GM19193 (cell line): ENCODE data around the gene SUN5.

ENCODE experiments used
- POLR2A ChIP-seq: IDR thresholded peaks from 4 replicates; pipeline ENCODE4 v1.6.1; 2011; ENCODE audit not compliant: insufficient read depth, insufficient read length; ENCODE audit errors: extremely low read depth

Gene SUN5

DNA sequence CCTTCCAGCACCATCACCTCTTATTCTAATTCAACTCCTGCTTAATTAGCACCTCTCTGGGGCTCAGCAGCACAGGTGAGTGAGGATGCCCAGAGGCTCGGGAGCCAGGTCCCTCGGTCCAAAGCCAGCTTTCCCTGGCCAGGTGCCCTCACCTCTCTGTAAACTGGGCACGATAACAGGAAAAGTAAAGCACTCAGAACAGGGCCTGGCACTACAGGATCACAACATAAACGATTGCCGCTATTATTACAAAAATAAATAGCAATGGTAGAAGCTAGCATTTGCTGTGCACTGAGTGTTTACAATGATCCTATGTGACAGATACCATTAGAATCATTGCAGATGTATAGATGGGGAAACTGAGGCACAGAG, 5.9 kb upstream of the SUN5 start:
- no peak for TF ChIP-seq POLR2A

DNA sequence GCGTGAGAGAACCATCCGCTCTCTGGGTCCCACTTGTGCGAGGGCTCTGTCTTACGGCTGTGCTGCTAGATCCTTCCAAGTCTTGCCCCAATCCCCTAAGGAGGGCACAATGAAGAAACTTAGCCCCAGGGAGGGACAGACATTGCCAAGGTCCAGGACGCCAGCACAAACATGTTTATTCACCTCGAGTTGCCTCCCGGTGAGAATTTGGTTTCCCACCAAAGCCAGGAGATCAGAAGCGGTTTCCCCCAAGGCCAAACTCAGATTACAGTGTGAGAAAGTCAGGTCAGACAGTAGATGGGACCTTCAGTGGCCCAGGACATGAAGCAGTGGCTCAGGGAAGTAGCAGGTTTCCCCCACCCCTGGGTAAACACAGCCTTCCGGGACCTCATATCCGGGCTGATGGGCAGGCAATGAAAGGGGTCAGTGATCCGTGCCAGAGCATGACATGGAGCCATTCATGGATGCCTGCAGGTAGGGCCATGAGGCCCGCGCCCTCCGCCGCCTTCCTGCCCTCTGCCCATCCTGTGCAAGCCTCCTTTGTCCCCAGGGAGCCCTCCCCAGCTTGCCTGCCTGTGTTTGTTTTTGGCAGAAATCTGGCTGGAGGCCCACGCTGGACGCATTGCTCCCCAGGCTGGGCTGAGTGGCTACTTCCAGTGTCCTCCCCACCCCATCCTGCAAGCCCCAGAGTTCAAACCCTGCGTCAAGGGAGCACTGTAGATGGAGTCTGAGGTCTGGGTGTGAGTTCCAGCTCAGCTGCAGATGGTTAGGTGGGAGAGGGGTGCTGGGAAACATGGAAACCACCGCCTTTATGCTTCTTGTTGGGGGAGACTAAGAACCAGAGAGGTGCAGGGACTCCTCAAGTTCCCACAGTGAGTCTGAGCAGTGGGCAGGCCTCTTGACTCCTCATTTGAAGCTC, 5.2 kb upstream of the SUN5 start:
- TF ChIP-seq POLR2A, result no peak

DNA sequence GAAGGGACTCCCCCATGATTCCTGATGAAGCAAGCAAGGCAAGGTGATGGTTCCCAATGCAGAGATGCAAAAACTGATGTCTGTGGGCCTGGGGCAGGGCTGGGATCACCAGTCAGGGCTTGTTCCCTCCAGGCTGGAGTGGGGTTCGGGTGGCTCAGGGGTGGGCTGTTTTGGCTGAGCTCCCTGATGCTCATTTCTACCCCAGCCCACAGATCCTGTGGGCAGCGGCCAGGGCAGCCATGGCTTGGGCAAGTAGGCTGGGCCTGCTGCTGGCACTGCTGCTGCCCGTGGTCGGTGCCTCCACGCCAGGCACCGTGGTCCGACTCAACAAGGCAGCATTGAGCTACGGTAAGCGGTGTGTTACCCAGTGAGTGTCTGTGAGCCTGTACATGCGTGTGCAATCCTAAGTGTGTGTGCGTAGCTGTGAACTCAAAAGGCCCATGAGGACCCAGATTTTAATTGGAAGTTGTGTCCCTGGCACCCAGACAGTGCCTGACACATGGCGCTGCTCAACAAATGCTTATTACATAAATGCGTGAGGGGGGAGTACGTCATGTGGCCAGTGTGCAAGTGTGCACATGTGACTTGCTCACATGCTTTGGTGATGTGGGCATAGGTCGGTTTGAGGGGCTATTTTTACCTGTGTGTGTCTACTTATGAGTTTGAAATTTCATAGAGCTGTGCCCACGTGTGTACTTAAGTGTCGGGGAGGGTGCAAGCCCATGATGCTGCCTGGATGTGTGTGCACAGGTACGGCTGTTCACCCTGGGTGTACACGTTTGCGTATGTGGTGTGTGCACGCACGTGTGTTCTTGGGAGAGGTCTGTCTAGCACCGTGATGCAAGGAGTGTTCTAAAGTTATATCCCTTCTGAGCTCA, 4.3 kb upstream of the SUN5 start:
- no peak for TF ChIP-seq POLR2A

DNA sequence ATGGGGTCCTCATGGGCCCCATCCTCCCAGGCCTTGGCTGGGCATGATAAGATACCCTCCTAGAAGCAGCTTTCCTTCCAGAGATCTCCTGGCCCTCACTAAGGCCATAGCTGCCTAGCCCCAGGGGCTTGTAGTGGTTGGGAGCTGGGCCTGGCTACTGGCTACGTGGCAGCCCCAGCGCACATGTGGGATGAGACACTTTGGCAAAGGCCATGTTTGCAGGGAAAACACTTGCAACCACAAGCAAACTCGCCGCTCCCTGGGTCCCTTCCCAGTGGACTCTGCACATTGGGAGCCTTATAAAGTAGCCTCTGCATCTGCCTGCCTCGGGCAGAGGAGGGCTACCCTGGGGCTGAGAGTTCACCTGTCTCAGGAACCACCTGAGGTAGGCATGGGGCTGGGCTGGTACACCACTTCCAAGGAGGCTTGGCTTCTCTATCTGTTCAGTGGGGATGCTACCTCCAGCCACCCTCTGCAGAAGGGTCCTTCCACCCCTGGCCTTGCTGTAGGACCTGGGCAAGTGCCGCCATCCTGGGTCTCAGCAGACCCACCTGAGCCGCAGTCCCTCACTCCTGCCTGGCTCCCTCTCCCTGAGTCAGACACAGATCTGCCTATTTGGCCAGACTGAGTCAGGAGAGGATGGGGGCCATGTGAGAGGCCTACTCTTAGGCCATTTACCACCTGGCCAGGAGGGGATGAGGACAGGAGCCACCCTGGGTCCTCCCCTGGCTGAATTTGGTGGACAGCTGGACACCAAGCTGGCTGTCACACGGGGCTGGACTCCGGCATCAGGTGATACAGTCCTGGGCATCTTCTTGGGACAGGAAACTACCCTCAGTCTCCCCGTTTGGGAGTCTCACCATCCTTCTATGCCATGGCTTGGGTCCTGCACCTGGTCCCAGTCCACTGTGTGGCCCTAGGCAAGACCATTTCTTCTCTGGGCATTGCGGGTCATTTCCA, 3.4 kb upstream of the SUN5 start, which contains the start of gene BPIFB2:
TSS of gene BPIFB2 (plus strand) at position 329 of the 960 bp plus-strand sequence. CDS start 871 bp downstream, outside the sequence.
- TF ChIP-seq POLR2A, result no peak

DNA sequence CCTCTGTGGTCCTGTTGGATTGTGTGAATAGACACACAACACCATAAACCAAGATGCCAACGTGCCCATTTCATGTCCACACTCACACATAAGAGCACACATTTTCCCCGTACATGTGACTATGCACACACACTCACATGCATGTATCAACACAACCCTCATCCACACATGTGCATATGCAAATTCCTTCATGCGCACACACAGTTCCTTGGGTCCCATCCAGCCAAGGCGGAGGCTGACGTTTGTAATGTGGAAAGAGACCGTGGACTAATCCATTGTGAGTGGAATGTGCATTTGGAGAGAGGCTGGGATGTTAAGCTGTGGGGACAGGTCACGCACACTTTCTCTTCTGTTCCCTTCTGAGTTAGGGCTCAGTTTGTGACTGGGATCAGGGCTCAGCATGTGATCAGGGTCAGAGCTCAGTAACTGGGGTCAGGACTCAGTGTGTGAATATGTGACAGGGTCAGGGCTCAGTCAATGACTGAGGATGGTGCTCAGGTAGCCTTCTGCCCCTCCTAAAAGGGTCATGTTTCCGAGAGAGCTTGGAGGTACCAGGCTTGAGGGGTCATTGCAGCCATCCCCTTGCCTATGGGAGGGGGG, 2.6 kb upstream of the SUN5 start:
- no peak for TF ChIP-seq POLR2A

DNA sequence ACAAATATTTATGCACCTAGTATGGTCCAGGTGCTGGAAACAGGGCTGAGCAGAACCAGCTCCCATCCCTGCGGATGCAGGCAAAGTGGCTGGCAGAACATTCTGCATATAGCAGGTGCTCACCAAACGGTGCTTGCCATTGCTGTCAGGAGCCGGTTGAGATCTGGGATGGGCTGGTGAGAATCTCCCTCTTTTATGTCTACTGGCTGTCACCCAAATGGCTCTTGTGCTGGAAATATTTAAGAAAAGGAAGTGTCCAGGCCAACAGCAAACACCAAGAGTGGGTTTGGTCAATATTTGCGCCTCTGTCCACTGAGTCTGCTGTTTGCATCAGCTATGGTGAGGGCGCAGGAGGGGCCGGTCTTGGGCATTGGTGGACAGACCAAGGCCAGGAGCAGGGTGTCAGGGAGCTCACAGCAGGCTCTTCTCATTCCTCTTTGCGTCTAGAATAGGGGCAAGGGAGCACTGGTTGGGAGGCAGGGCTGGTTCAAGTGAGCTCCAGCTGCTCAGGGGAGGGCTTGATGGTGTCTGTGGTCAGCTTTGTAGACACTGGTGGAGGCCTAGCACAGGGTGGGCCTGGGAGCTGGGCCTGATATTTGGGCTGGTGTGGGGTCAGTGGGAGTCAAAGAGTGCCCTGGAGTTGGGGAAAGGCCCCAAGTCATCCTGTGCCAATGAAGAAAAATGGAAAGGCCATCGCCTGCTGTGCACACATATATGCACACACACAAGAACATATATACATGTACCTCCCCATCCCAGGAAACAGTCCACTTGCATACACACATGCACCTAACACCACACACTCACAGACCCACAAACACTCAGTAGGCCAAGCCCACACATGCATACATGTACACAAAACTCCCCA, 1.9 kb upstream of the SUN5 start:
- TF ChIP-seq POLR2A, result no peak

DNA sequence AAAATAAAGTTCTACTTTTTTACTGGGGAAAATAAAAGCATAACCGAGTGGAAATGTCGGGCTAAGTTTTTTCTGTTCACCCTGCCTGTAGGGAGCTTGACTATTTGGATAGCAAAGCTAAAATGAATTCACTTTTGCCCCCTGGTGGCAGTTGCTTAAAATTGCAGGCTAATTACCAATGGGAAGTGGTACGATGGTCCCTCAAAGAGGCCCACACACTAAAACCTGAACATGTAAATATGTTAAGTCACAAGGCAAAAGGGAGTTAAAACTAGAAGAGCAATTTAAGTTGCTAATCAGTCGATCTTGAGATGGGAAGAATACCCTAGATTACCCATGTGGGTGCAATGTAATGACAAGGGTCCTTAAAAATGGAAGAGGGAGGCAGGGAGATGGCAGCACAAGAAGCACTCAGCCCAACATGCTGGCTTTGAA, 916 bp upstream of the SUN5 start:
- TF ChIP-seq POLR2A, result no peak

DNA sequence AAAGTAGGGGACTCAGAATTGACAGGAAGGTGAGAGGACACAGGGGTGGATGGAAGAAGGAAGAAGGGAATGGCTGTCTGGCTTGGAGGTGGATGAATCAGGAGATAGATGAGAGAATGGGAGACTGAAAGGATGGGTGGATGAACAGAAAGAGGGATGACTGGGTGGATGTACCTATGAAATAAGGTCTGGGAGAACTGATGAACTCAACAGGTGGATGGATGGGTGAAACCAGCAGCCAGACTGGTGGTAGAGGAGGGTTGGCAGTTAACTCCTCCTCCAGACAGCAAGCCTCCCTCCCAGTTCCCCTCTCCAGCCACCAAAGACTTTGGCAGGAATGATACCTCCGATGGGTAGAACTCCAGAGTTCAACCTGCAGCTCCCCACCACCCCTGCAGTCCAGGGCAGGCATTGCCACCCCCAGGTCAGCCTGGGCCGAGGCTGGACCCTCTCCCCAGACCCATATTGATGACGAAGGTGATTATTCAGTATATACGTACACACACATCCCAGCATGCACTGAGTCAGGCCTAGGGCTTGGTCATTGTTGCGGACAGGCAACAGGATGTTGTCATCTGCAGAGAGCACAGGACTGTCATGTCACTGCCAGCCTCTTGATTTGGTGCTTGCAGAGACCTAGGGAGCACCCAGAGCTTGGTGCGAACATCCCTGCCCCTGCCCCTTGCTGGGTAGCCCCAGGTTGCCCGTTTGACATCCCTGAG, 2.0 kb downstream of the SUN5 start:
- no peak for TF ChIP-seq POLR2A

DNA sequence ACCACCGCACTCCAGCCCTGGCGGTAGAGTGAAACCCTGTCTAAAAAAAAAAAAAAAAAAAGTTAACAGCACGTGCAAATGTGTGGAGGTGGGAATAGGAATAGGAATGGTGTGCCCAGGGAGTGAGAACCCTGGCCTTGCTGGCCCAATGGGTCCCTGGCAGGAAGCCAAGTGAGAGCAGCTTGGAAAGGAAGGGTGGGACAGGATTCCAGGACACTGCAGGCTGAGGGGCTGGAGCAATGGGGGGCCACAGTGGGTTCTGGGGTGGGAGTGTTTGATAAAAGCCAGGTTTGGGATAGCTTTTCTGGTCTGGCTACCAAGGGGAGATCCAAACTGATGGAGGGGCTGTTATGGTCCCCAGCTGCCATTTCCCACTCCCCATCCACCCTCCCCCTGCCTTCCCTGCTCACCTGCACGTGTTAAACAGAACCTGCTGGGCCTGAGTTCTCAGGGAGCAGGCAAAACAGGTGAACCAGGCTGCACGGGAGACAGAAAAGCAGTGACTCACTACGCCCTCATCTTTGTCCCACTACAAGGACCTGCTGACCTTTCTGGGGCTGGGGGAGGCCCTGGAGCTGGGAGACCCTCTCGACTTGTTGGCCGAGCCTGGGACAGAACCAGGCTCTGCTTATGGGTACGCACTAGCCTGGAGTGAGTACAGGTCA, 3.3 kb downstream of the SUN5 start:
- TF ChIP-seq POLR2A, result no peak

DNA sequence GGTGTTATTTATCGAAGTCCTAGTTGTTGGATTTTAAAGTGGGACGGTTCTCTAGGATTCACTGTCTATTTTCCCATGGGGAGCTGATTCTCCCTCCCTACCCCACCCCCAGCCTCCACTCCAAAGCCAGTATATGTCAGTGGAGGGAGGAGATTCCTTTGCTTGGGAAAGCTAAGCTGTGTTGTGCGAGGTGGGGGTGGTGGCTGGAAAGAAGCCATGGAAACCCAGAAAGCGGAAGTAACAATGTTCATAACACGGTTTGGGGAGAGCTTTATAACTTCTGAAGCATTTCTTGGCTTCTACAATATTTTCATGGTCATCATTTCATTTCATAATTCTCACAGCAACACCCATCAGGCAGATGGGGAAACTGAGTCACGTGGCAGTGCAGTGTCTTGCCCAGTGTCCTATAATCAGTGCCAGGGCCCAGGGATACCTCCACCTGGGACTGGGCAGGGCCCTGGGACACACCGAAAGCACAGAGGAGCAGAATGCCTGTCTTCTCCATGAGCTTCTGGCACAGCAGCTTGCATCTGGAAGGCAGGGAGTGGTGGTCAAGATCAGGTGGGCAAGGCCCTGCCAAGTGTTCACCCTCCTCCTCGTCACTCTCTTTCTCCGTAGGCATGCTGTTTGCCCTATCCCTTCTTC, 4.5 kb downstream of the SUN5 start:
- TF ChIP-seq POLR2A, result no peak

DNA sequence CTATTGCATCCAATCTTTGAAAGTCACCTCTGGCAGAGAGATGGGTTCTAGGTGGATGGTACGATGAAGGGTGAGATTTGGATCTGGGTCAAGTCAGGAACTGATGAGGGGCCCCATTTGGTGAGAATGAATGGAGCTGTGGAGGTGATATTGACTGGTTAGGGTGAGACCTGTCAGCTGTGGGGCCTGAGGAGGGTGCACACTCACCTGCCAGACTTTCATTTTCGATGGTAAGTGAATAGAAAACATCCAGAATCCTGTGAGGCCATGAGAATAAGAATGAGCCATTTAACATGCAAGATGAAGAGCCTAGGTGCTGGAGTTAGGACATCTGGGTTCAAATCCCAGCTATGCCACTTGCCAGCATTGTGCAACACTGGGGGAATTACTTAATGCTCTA, 6.8 kb downstream of the SUN5 start:
- TF ChIP-seq POLR2A, result no peak

DNA sequence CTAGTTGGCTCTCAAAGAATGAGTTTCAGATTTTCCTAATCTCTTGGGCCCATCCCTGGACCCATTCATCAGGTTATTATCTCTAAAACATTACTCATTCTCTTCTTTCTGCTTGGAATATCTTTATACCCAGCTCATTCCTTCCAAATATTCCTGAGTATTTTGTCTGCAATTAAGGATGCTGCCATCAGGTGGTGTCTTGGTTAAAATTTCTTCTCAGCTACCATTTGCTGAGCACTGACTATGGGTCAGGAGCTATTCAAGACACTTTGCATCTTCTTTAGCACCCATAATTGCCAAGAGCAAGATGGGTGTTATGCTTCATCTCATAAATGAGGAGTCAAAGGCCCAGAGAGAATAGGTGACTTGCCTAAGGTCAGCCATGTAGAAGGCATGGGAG, 8.4 kb downstream of the SUN5 start:
- no peak for TF ChIP-seq POLR2A
